GM18517 (cell line): ENCODE measurements around the gene PCBP4.

Source experiments
- ATAC-seq: cut with Tn5 transposase; IDR thresholded peaks from one replicate; pipeline ENCODE4 v1.9.1; 2021; ENCODE audit warnings: mild to moderate bottlenecking, moderate library complexity; ENCODE audit not compliant: unreplicated experiment

The PCBP4 gene

GRCh38 chr3:51967384-51968169 lies at the start of gene PCBP4:
PCBP4 (minus strand) TSS chr3:51967454; CDS start chr3:51961240, 6,214 bp downstream.
- ATAC-seq: no peak

DNA sequence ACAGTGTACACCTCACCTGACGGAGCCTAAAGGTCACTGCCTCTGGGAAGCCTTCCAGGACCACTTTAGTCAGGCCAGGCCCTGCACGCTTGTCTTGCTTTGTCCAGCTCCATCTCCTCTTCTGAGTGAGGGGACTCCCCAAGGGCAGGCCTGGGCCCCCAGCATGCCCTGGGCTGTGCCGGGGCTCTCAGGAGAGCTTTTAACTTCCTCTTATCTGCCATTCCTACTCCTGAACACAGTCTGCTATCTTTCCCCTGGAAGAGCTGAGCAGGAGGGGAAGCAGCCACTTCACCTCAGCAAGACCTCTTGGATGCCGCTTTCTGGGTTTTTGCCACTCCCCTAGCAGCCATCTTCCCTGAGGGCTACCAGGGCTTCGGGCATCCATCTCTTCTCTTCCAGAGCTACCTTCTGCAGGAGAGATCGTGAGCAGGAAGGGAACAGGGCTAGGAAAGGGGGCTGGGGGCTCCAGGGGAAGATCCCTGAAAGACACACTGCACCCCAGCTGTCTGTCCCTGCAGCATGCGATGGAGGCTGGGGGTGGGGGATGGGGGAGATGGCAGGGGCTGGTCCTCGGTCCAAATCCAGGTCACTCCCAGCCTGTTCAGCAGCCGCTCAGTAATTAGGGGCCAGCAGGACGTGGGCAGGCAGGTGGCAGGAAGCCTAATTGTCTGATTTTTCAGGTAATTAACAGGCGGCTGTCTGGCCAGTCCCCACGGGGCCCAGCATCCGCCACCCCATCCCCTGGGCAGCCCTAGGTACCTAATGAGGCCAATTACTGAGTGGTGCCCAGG lies 48.4 kb upstream of the PCBP4 start:
- no peak for ATAC-seq

DNA sequence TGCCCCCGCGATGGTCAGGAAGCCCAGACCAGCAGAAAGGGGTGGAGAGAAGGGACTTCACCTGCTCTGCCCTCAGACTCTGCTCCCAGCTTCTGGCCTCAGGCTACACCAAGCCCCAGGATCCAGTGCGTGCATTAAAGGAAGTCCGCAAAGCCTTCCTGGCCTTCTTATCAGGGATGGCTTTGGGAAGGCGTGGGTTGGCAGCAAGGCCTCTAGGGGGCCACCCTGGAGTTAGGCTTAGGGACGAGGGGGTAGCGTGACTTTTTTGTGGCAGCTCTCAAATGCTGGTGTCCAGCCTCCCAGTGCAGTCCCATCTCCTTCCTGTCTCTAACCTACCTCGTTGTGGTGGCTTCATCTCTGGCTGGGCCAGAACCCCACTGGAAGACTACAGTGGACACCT lies 47.4 kb upstream of the PCBP4 start:
- ATAC-seq: no peak

DNA sequence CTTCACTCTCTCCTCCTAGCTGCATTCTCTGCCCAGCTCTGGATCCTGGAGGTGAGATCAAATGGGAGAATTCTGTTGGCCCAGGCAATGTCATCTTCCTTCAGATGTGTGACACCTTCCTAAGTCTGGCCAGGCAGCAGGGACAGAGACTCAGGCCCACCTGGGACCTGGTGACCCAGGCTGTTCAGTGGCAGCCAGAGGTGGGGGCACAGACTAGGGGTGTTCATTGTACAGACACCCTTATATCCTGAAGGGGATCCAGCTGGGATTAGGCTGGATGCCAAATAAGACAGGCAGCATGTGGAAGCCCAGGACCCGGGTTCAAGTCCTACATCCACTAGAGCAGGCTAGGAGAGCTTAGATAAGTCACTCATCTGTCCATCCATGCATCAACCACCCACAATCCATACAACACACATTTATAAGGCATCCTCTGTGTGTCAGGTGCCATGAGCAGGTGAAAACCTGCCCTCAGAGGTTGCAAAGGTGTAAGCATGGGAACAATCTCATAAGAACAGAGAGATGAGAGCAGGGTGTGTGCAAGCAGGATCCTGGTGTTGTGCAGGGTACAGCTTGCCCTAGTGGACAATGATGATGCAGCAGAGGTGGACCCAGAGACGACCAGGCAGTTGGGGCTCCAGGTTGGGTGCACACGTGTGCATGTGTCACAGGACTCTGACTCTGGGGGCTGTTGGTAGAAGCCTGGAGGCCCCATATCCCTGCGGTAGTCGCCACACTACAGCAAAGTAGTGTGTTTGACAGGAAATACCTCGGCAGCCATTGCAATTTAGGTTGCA lies 46.7 kb upstream of the PCBP4 start:
- ATAC-seq: no peak

DNA sequence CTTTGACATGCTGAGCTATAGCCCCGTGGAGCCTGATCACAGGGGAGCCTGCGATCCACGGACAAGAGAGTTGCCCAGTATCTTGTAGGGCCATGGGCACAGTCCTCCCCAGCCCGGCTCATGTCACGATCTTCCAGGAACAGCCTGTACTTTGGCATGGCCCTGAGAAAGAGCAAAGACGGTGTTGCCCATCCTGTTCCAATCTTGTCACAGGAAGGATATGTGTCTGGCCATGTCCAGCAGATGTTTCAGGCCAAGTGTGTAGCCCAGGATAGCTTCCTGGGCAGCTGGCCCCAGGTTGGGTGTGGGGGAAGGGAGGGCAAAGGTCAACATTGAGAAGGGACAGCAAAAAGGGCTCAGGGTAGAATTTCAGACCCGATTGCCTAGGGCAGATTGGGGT lies 45.4 kb upstream of the PCBP4 start:
- ATAC-seq: no peak

- no peak for ATAC-seq
These were observed 43.2 kb upstream of the PCBP4 start for GRCh38 chr3:52010431-52010830.

- no peak for ATAC-seq
These were observed 40.0 kb upstream of the PCBP4 start for GRCh38 chr3:52007291-52007690.

- ATAC-seq: no peak
These were observed 39.5 kb upstream of the PCBP4 start for GRCh38 chr3:52006820-52007133.

GRCh38 chr3:52006017-52006819 lies 39.0 kb upstream of the PCBP4 start:
- no peak for ATAC-seq

- ATAC-seq: no peak
These were observed 38.3 kb upstream of the PCBP4 start for GRCh38 chr3:52005571-52005986.

- ATAC-seq: no peak
These were observed 37.7 kb upstream of the PCBP4 start for GRCh38 chr3:52004906-52005395.

DNA sequence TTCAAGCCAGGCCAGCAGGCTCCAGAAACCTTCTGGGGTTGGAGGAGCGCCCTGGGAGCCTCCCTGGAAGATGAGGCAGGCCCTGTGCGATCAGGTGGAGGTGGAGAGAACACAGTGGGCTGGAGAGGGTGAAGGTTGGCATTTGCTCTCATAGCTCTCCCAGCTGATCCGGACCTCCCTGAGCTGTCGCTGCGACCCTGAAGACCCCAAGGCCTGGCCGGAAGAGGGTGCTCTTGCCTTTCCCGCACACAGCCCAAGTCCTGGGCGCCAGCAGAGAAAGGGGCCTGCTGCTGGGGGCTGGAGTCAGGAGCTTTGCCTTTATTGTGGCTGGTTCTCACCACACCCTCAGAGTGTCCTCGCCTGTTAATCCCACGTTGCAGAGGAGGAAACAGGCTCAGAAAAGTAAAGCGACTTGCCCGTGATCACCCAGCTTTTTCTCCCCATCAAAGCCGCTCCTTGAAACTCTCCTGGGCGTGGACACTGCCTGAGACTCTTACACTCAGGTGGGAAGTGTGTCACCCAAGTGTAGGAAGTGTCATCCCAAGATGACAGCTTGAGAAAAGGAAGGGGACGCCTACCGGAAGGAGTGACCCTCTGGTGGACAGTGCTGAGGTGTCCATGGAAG lies 37.0 kb upstream of the PCBP4 start:
- ATAC-seq: no peak

- ATAC-seq: no peak
These were observed 35.5 kb upstream of the PCBP4 start for GRCh38 chr3:52002748-52003147.

GRCh38 chr3:52001443-52001974 lies 34.3 kb upstream of the PCBP4 start:
- no peak for ATAC-seq

GRCh38 chr3:51999846-52000245 lies 32.6 kb upstream of the PCBP4 start:
- no peak for ATAC-seq

- no peak for ATAC-seq
These were observed 31.5 kb upstream of the PCBP4 start for GRCh38 chr3:51998774-51999173.

DNA sequence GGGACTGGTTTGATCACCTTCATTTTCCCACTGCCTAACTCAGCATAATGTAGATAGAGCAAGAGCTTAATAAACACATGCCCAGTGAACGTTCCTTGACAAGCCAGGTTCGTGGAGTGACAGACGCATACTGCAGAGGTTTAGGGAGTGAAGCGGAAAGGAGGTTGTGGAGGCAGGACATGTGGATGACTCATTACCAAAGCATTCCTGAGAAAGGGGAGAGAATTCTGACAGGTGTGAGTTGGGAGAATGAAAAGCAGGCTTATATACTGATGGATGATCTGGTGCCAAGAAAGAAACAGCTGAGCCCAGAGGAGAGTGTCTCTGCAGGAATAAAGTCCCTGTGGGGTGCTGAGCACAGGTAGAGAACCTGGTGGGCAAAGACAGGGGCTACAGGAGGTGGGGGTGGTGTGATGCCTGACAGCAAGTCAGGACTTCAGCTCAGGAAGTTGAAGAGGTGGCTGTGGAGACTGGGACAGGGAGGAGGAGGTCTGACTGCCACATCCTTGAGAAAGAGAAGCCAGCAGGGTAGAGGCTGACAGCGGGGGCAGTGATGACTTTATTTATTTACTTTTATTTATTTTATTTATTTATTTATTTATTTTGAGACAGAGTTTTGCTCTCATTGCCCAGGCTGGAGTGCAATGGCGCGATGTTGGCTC lies 30.8 kb upstream of the PCBP4 start:
- ATAC-seq: no peak

GRCh38 chr3:51997172-51997571 lies 29.9 kb upstream of the PCBP4 start:
- no peak for ATAC-seq
